ENCODE data around the gene FSTL3.

GRCh38 chr19:633068-633785 lies 43.0 kb upstream of the FSTL3 start, which contains the start of gene POLRMT:
- peak; percentile 62 to 80 for TF ChIP-seq POLR2A (IDR thresholded peaks at IDR 0.05)
- TF ChIP-seq CTCF (IDR thresholded peaks at IDR 0.05 in 4 of 5, conservative IDR thresholded peaks at IDR 0.05 in 1 of 5), result peak in 1 of 5 experiments; percentile 25
